ENCODE measurements around the gene PIK3CG. TPM values are rescaled to one million over a fixed set of nuclear protein-coding genes. Genes with fewer than 3 reads are reported as not detected.
A peak's percentile ranks its signal among the peaks of the same experiment; 100 is the strongest.

Gene PIK3CG
- total and polyA plus RNA-seq, 10 of the 15 experiments (the other 5 are each of a cell fraction or from before 2014, with no cell fraction given): 0.79 to 7.6 (median 5.2) TPM

DNA sequence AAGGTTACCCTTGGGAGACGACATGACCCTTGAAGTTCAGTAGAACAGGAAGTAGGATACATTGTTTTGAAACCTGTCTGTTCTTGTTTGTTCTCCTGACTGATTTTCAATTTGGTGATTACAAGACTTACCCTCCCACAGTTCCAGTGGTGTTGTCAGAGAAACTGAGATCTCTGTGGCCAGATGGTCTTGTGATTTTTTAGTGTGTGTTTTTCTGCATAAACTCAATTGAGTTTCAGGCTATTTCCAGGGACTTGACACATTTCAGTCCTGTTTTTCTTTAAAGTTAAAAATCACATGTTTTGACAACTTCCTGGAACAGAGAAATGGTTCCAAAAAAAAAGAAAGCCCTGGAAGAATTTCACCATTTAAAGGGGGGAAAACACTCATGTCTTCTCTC, 22.3 kb downstream of the PIK3CG start:
- Histone ChIP-seq H3K27me3 (replicated peaks in 1 of 2; ENCODE audit: control insufficient read depth in 2 of 2, insufficient read depth in 2 of 2, low read length in 1 of 2) (no peaks in the 10 kb centered on the region), H3K36me3 (ENCODE audit: control insufficient read depth in 2 of 2, insufficient read depth in 2 of 2, low read length in 1 of 2) (peaks cover 0 to 3% of the 10 kb centered on the region in 2 experiments; a peak in 2 of 4 replicates), H3K9ac (ENCODE audit: control insufficient read depth, insufficient read depth, low read length) (no peak overlapping the region), H3K27ac (ENCODE audit: control insufficient read depth, insufficient read depth) (no peak overlapping the region), H3K9me3 (replicated peaks; ENCODE audit: control insufficient read depth, insufficient read depth, low read length) (no peaks in the 10 kb centered on the region; the same call in 2 of the 3 replicates), H2AFZ (ENCODE audit: control insufficient read depth, low read depth, low read length) (no peak overlapping the region), H3K4me2 (ENCODE audit: control insufficient read depth, insufficient read depth) (peak overlapping the region; percentile 22; the same call in 1 of the 2 replicates), H3K79me2 (ENCODE audit: control insufficient read depth, insufficient read depth, low read length) (no peaks in the 10 kb centered on the region), H3K4me1 (ENCODE audit: control insufficient read depth, insufficient read depth, low read length) (peaks cover 16% of the 10 kb centered on the region), H4K20me1 (ENCODE audit: control insufficient read depth, insufficient read depth) (no peaks in the 10 kb centered on the region), H3K4me3 (no peak overlapping the region)
- DNase-seq (ENCODE audit: low read depth, low spot score) (peak; percentile 25), FAIRE-seq (peak; percentile 7), ATAC-seq (peak; percentile 56)
- ChIA-PET SMC1A (ENCODE audit: uncharacterized antibody, unreplicated experiment) (interaction anchor here (1.1 kb wide), 1 partner anchor 12 kb away, joined by 3 read pairs; no protein-coding TSS in a partner anchor), POLR2A (no interaction called here), CTCF (no interaction called here), RAD21 (ENCODE audit: unreplicated experiment) (no interaction called here)
- intact Hi-C loops (cut with micrococcal nuclease; ENCODE audit: unreplicated experiment) (no loop called here), in situ Hi-C loops (cut with MboI) (no loop called here)
- no TSS peak for BruUV-seq (replicated peaks)
- WGBS (ENCODE audit: insufficient coverage, insufficient replicate concordance, low lambda C conversion rate, missing lambda C conversion rate): 0% methylated on average over 1 of the region's 1 CpG
- TF ChIP-seq ZNF274 (IDR thresholded peaks at IDR 0.05; ENCODE audit: insufficient read depth, insufficient read length) (no peak), MEF2A (IDR thresholded peaks at IDR 0.05; ENCODE audit: insufficient read depth, low read depth, low read length) (peak; percentile 72), SPI1 (IDR thresholded peaks at IDR 0.05; ENCODE audit: borderline replicate concordance, insufficient read depth, low read depth, low read length) (peak; percentile 18; the same call in 1 of the 2 replicates), CBX3 (IDR thresholded peaks at IDR 0.05; ENCODE audit: borderline replicate concordance, low read depth) (no peak), IKZF2 (IDR thresholded peaks at IDR 0.05) (peak; percentile 46 to 59; a peak in 3 of 4 replicates), NFIC (IDR thresholded peaks at IDR 0.05; ENCODE audit: low read depth, low read length) (peak; percentile 64), POU2F2 (IDR thresholded peaks at IDR 0.05; ENCODE audit: borderline replicate concordance, low read depth, low read length) (0 out of 3 replicates have a peak, but pooled peaks have one; percentile 59), RUNX3 (IDR thresholded peaks at IDR 0.05; ENCODE audit: low read length) (peak; percentile 75), JUNB (IDR thresholded peaks at IDR 0.05) (peak; percentile 39; the same call in 1 of the 2 replicates), DPF2 (IDR thresholded peaks at IDR 0.05) (no peak), IKZF1 (conservative IDR thresholded peaks at IDR 0.05) (peak; percentile 22; the same call in 1 of the 2 replicates), FOXM1 (IDR thresholded peaks at IDR 0.05; ENCODE audit: low read depth, low read length) (peak; percentile 68; the same call in 1 of the 2 replicates), IRF4 (IDR thresholded peaks at IDR 0.05; ENCODE audit: low read depth, low read length) (0 out of 2 replicates have a peak, but pooled peaks have one; percentile 19), EP300 (IDR thresholded peaks at IDR 0.05; ENCODE audit: borderline replicate concordance in 1 of 2, control insufficient read depth in 1 of 2, low read depth in 2 of 2, low read length in 2 of 2) (peak in 1 of 2 experiments; percentile 47; a peak in 3 of 4 replicates), PAX5 (IDR thresholded peaks at IDR 0.05; ENCODE audit: borderline replicate concordance, low read depth, low read length) (peak; percentile 46; the same call in 1 of the 2 replicates), BCL11A (IDR thresholded peaks at IDR 0.05; ENCODE audit: low read depth, low read length) (0 out of 2 replicates have a peak, but pooled peaks have one; percentile 55), MTA2 (IDR thresholded peaks at IDR 0.05; ENCODE audit: low read depth) (peak; percentile 38; the same call in 1 of the 2 replicates)
- TF ChIP-seq, protein P1, sequence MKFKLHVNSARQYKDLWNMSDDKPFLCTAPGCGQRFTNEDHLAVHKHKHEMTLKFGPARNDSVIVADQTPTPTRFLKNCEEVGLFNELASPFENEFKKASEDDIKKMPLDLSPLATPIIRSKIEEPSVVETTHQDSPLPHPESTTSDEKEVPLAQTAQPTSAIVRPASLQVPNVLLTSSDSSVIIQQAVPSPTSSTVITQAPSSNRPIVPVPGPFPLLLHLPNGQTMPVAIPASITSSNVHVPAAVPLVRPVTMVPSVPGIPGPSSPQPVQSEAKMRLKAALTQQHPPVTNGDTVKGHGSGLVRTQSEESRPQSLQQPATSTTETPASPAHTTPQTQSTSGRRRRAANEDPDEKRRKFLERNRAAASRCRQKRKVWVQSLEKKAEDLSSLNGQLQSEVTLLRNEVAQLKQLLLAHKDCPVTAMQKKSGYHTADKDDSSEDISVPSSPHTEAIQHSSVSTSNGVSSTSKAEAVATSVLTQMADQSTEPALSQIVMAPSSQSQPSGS (IDR thresholded peaks at IDR 0.05; ENCODE audit: low read length): peak; percentile 28; the same call in 1 of the 2 replicates
- TF ChIP-seq, protein P2, sequence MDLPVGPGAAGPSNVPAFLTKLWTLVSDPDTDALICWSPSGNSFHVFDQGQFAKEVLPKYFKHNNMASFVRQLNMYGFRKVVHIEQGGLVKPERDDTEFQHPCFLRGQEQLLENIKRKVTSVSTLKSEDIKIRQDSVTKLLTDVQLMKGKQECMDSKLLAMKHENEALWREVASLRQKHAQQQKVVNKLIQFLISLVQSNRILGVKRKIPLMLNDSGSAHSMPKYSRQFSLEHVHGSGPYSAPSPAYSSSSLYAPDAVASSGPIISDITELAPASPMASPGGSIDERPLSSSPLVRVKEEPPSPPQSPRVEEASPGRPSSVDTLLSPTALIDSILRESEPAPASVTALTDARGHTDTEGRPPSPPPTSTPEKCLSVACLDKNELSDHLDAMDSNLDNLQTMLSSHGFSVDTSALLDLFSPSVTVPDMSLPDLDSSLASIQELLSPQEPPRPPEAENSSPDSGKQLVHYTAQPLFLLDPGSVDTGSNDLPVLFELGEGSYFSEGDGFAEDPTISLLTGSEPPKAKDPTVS (IDR thresholded peaks at IDR 0.05; ENCODE audit: low read depth, low read length): no peak
